ENCODE data around the gene CYP46A1. TPM values are rescaled to one million over a fixed set of nuclear protein-coding genes. Genes with fewer than 3 reads are reported as not detected.

The CYP46A1 gene
- total RNA-seq, 4 donors from 2014 or later, result 0.04 to 1.1 TPM; not detected in 2

DNA sequence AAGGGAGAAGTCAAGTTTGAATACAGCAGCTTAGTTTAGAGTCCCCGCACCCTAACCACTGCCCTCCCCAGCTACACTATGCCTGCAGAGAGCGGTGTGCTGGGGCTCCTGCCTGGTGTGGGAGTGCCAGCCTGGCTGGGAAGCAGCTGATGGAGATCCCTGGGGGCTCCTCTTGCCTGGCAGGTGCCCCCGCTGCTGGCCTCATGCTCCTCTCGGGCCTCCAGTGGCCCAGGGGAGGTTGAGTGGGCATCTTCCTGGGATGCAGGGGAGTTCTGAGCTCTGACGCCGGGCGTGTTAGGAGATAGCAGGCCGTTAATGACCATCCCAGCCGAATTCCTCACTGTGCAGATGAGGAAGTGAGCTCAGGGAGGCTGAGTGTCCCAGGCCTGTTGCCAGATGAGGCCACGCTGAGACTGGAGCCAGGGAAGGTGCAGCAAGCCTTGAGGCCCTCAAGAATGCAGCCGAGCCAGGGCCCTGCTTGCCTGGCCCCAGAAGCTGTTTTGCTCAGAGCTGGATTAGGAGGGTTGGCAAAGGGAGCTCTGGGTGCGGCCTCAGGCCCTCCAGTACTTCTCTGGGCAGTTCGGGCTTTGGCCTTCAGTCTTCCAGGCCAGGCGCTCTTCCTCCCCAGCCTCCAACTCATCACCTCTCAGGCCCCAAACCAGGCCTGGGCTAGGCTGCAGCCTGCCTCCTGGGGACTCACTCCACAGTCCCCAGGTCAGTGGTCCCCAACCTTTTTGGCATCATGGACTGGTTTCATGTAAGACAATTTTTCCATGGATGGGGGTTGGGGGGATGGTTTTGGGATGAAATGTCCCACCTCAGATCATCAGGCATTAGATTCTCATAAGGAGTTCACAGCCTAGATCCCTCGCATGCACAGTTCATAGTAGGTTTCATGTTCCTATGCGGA is 6.6 kb upstream of the CYP46A1 start:
- no peak overlapping the region for H3K27ac ChIP-seq
- intact Hi-C loops (cut with DNase I), result no loop called here
- no peak for DNase-seq
- WGBS, 2 donors, result 85 to 96% methylated on average over 5 to 6 of the region's 16 CpGs
- H3K27me3 ChIP-seq, result peaks cover 0 to 30% (median 0%) of the 10 kb centered on the region in 4 donors
- H3K9me3 ChIP-seq, result peaks cover 0 to 23% (median 12%) of the 10 kb centered on the region in 3 donors
- no peak for TF ChIP-seq POLR2A (IDR thresholded peaks at IDR 0.05)
- TF ChIP-seq, protein P1, sequence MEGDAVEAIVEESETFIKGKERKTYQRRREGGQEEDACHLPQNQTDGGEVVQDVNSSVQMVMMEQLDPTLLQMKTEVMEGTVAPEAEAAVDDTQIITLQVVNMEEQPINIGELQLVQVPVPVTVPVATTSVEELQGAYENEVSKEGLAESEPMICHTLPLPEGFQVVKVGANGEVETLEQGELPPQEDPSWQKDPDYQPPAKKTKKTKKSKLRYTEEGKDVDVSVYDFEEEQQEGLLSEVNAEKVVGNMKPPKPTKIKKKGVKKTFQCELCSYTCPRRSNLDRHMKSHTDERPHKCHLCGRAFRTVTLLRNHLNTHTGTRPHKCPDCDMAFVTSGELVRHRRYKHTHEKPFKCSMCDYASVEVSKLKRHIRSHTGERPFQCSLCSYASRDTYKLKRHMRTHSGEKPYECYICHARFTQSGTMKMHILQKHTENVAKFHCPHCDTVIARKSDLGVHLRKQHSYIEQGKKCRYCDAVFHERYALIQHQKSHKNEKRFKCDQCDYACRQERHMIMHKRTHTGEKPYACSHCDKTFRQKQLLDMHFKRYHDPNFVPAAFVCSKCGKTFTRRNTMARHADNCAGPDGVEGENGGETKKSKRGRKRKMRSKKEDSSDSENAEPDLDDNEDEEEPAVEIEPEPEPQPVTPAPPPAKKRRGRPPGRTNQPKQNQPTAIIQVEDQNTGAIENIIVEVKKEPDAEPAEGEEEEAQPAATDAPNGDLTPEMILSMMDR (IDR thresholded peaks at IDR 0.05), result no peak
- H3K4me3 ChIP-seq, result no peak overlapping the region
- H3K36me3 ChIP-seq, result no peaks in the 10 kb centered on the region
- H3K4me1 ChIP-seq, result peaks cover 0 to under 1% (median 0%) of the 10 kb centered on the region in 3 donors

DNA sequence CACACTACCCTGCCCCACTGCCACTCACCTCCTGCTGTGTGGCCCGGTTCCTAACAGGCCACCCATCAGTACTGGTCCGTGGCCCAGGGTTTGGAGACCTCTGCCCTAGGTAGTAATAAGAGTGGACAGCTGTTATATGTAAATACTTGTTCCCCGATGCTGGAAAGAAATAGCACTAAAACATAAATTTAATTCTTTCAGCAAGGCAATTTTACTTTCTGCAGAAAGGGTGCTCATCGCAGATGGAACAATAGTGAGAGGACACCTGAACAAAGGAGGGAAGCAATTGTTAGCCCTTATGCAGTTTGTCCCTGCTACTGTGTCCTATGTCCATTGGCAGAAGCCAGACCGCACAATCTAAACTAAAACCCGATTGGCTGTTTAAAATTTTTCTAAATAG is 5.9 kb upstream of the CYP46A1 start:
- H3K4me1 ChIP-seq, result peaks cover 5 to 7% (median 5%) of the 10 kb centered on the region in 3 donors
- H3K27me3 ChIP-seq, result peaks cover 0 to 30% (median 0%) of the 10 kb centered on the region in 4 donors
- no peak for TF ChIP-seq POLR2A (IDR thresholded peaks at IDR 0.05)
- TF ChIP-seq, protein P1 (IDR thresholded peaks at IDR 0.05), result no peak
- peaks cover 0 to 23% (median 12%) of the 10 kb centered on the region in 3 donors for H3K9me3 ChIP-seq
- intact Hi-C loops (cut with DNase I), result no loop called here
- no peak for DNase-seq
- no peak overlapping the region for H3K27ac ChIP-seq
- H3K36me3 ChIP-seq, result no peaks in the 10 kb centered on the region
- H3K4me3 ChIP-seq, result no peak overlapping the region
- 87 to 96% methylated on average over 5 to 6 of the region's 6 CpGs for WGBS, 2 donors

DNA sequence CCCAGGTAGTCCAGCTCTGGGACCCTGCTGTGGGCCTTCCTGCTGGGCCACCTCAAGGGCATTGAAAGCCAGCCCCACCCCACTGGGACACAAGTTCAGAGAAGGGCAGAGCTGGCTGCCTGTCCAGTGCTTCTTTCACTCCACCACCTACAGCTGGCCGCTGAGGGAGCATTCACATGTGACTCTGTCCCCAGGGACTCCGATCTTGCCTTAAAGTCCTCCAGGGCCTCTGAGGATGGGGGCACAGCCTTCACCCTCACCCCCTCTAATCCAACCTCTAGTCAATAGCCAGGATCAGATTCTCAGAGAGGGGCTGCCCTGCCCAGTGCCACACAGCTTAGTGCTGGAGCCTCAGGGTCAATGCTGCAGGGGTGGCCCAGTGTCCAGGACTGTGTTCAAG is 5.0 kb upstream of the CYP46A1 start:
- H3K27me3 ChIP-seq, result peaks cover 0 to 27% (median 0%) of the 10 kb centered on the region in 4 donors
- intact Hi-C loops (cut with DNase I), result no loop called here
- WGBS, 2 donors, result 92% methylated on average over 2 of the region's 2 CpGs; no CpG with 5 or more reads in 1 of the 2 donors
- H3K9me3 ChIP-seq, result peaks cover 0 to 23% (median 12%) of the 10 kb centered on the region in 3 donors
- no peak overlapping the region for H3K4me3 ChIP-seq
- H3K4me1 ChIP-seq, result peaks cover 7 to 12% (median 8%) of the 10 kb centered on the region in 3 donors
- H3K27ac ChIP-seq, result no peak overlapping the region
- no peaks in the 10 kb centered on the region for H3K36me3 ChIP-seq
- TF ChIP-seq POLR2A (IDR thresholded peaks at IDR 0.05), result no peak
- DNase-seq, result no peak

DNA sequence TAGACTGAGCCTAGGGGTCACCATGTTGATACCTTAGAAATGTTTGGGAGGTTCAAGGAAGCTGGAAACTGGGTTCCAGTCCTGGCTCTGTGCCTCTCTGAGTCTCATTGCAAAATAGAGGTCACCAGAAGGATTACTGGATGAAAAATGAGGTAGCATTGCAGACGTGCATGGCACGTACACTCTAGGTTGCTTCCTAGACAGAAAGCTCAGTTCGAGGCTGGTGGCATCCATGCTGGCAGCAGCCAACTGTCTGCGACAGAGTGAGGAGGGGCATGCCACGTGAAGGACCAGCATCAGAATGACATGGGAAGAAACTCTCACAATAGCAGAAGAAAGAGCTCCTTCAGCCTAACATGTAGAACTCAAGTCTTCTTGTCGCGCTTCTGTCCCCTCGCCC is 4.6 kb upstream of the CYP46A1 start:
- DNase-seq, result no peak
- Histone ChIP-seq H3K36me3 (no peaks in the 10 kb centered on the region), H3K27me3 (peaks cover 0 to 25% (median 0%) of the 10 kb centered on the region in 4 donors), H3K9me3 (peaks cover 0 to 23% (median 12%) of the 10 kb centered on the region in 3 donors), H3K4me1 (peaks cover 9 to 15% (median 10%) of the 10 kb centered on the region in 3 donors), H3K4me3 (no peak overlapping the region), H3K27ac (no peak overlapping the region)
- TF ChIP-seq, protein P1 (IDR thresholded peaks at IDR 0.05), result no peak
- TF ChIP-seq POLR2A (IDR thresholded peaks at IDR 0.05), result no peak
- intact Hi-C loops (cut with DNase I), result no loop called here
- WGBS, 2 donors, result 75 to 82% methylated on average over 7 to 8 of the region's 8 CpGs

DNA sequence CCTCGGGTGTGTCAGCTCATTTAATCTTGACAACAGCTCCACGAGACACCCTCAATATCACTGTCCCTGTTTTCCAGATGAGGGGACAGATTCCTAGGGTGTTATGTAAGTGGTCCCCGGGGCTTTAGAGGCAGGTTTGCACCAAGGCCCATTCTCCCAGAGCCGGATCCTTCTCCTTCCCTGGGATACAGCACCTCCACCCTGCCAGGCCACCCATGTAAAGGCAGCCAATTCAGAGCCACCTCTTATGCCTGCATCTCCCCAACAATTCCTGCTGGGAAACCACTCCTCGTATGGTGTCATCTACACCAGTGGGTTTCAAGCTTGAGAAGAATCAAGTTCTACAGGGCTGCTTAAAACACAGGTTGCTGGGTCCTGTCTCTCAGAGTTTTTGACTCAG is 4.1 kb upstream of the CYP46A1 start:
- peaks cover 11 to 19% (median 12%) of the 10 kb centered on the region in 3 donors for H3K4me1 ChIP-seq
- H3K4me3 ChIP-seq, result no peak overlapping the region
- TF ChIP-seq, protein P1 (IDR thresholded peaks at IDR 0.05), result no peak
- TF ChIP-seq POLR2A (IDR thresholded peaks at IDR 0.05), result no peak
- WGBS, 2 donors, result 63% methylated on average over 5 of the region's 5 CpGs
- no peaks in the 10 kb centered on the region for H3K36me3 ChIP-seq
- no peak for DNase-seq
- H3K27ac ChIP-seq, result no peak overlapping the region
- peaks cover 0 to 23% (median 12%) of the 10 kb centered on the region in 3 donors for H3K9me3 ChIP-seq
- intact Hi-C loops (cut with DNase I), result loop anchor here (5.0 kb wide), 1 partner anchor 207 kb away; no protein-coding TSS in a partner anchor
- peaks cover 0 to 24% (median 0%) of the 10 kb centered on the region in 4 donors for H3K27me3 ChIP-seq
